Heart left ventricle (tissue), 13 donors: ENCODE measurements around the gene TMEM14A.

Experiments used
- POLR2A ChIP-seq, 2 donors: fragments of 450-650 bp; IDR thresholded peaks; one replicate each; pipeline ENCODE4 v1.6.1; 2017; ENCODE audit warnings: antibody characterized with exemption in 2 of 2, mild to moderate bottlenecking in 2 of 2, moderate library complexity in 2 of 2
- TF ChIP-seq, protein P1 (sequence below), 12 donors: fragments of 200-600 bp; sonication (generic) in 4 of 12; IDR thresholded peaks; one replicate each; pipeline versions ENCODE4 v1.5.0 to v1.8.0; 2018 to 2022; ENCODE audit warnings: antibody characterized with exemption in 12 of 12, mild to moderate bottlenecking in 5 of 12
- donor health status: ischemic (EF 13 %, LVEDD 7.1; RV severe dilation, severe dysfunction).
- donor health status: DM: no; HTN: yes; CAD: no.
- donor health status: DM: no; HTN: no; CAD: no.
- donor health status: ischemic (EF 25% LVEDD 6.9; RV normal size, moderate dysfunction).
- donor health status: ischemic (EF 25% LVEDD 5.7; RV mildly dilated, moderate dysfunction).
- donor health status: ischemic (EF 35%, LVEDD 5.7; RV mildly dilated, moderate dysfunction).
- donor health status: nonischemic (EF 11% LVEDD 7.7; RV severe dilation, severe dysfunction).
- donor health status: DM: yes; HTN: yes; CAD: no.
- donor health status: PGD.
- donor health status: ischemic (EF 29% LVEDD 5.4; RV normal size, mild dysfunction).
- donor health status: nonischemic (EF 23%, LVEDD 6.1; RV moderate dilation, normal function).

DNA sequence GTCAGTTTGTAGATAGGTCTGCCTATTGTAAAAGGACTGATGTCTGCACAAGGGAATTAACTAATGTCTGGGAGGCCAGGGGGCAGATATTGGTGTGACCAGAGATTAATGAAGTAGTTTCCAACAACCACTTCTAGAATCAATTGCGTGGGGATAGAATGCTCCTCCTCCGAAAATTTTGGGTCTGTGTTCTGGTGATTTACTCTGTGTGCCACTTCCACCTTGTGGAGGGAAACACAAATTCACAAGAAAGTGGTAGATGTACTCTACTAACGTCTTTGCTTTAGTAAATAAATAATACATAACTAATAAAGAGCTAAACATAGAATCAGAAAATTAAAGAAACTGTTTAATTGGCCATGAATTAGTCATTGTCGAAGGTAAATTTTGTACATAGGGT, 25.5 kb downstream of the TMEM14A start:
- TF ChIP-seq, protein P1, sequence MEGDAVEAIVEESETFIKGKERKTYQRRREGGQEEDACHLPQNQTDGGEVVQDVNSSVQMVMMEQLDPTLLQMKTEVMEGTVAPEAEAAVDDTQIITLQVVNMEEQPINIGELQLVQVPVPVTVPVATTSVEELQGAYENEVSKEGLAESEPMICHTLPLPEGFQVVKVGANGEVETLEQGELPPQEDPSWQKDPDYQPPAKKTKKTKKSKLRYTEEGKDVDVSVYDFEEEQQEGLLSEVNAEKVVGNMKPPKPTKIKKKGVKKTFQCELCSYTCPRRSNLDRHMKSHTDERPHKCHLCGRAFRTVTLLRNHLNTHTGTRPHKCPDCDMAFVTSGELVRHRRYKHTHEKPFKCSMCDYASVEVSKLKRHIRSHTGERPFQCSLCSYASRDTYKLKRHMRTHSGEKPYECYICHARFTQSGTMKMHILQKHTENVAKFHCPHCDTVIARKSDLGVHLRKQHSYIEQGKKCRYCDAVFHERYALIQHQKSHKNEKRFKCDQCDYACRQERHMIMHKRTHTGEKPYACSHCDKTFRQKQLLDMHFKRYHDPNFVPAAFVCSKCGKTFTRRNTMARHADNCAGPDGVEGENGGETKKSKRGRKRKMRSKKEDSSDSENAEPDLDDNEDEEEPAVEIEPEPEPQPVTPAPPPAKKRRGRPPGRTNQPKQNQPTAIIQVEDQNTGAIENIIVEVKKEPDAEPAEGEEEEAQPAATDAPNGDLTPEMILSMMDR (IDR thresholded peaks at IDR 0.05): no peak
- TF ChIP-seq POLR2A (IDR thresholded peaks at IDR 0.05): no peak
